ENCODE data around the gene FAM193A. TPM values are rescaled to one million over a fixed set of nuclear protein-coding genes. Genes with fewer than 3 reads are reported as not detected.
"Not testable (repeated sequence)": the region's sequence is repeated elsewhere in the genome, so short reads cannot be mapped to it uniquely, and the experiment has no call there.

The FAM193A gene, protein sequence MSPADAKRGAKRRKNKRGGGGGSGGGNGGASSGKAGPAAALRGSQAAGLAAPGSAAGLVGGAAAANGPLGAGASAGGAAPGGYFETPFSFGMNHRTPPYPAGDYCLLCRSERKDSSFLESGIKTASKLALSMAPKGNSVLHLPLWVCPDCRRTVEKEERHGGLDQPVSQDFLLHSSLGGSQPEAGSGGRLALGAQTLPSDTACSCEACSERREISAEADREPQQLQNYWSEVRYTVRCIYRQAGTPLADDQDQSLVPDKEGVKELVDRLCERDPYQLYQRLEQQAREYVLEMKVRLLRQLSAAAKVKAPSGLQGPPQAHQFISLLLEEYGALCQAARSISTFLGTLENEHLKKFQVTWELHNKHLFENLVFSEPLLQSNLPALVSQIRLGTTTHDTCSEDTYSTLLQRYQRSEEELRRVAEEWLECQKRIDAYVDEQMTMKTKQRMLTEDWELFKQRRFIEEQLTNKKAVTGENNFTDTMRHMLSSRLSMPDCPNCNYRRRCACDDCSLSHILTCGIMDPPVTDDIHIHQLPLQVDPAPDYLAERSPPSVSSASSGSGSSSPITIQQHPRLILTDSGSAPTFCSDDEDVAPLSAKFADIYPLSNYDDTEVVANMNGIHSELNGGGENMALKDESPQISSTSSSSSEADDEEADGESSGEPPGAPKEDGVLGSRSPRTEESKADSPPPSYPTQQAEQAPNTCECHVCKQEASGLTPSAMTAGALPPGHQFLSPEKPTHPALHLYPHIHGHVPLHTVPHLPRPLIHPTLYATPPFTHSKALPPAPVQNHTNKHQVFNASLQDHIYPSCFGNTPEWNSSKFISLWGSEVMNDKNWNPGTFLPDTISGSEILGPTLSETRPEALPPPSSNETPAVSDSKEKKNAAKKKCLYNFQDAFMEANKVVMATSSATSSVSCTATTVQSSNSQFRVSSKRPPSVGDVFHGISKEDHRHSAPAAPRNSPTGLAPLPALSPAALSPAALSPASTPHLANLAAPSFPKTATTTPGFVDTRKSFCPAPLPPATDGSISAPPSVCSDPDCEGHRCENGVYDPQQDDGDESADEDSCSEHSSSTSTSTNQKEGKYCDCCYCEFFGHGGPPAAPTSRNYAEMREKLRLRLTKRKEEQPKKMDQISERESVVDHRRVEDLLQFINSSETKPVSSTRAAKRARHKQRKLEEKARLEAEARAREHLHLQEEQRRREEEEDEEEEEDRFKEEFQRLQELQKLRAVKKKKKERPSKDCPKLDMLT (N-terminal part only)
- 19.3 TPM for total RNA-seq

DNA sequence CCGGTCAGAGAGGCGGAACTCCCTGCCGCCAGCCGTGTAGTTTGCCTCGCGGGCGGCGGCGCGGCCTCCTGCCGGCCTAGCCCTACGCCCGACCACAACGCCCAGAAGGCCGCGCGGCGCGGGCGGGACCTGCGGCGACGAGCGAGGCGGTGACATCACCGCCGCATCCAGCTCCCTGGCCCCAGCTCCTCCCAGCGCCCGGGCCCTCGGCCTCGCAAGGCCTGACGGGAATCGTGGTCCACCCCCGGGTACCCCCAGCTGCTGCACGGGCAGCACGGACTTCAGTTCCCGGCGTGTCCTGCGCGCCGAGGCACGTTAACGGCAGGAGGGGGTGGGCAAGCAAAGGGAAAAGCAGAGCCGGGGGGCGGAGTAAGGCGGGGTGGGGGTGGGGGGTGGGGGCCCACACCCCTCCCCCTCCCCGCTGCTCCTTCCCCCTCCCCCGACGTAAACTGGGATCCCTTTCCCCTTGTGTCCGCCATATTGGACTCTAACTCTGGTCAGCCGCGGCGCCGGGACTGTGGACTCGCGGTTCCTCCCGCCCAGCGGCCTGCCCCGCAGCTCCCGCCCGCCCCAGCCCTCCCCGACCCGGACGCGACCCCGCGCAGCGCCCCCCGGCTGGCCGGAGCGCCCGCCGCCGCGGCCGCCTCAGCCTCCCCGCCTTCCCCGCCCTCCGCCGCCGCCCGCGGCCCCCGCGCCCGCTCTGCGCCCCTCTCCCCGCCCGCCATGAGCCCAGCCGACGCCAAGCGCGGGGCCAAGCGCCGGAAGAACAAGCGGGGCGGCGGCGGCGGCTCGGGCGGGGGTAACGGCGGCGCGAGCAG is at the start of gene FAM193A:
Gene FAM193A, plus strand, starts transcription at position 455 of the 818 bp plus-strand sequence. Its CDS starts 269 bp downstream, at position 724.
- peak; percentile 99 for DNase-seq

DNA sequence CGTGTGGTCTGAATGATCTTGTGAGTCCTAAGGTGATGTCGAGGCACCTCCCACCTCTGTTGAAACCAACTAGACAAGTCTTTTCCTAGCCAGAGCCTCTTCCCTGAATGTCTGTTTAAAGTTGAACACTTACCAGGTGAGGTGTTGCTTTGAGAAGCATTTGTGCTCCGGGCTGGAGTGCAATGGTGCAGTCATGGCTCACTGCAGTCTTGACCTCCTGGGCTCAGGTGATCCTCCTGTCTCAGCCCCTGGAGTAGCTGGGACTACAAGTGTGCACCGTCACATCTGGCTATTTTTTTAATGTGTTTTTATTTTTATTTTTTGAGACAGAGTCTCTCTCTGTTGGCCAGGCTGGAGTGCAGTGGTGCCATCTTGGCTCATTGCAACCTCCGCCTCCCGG is 49.5 kb upstream of the FAM193A start:
- no peak for DNase-seq

DNA sequence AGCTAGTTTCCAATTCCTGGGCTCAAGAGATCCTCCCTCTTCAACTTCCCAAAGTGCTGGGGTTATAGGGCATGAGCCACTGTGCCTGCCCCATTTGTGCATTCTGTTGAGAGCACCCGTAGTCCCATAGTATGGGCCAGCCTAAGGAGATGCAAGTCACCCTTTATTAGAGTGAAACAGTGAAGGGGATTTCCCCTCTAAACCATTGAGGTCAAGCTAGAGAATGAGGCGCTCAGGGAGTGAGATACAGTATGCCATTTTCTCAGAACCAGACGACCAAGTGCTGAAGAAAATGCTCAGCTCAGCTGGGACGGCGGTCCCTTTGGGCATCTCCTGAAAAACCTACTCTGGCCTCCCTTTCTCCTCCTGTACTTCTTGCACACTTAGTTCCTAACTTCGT is 48.8 kb upstream of the FAM193A start:
- no peak for DNase-seq

DNA sequence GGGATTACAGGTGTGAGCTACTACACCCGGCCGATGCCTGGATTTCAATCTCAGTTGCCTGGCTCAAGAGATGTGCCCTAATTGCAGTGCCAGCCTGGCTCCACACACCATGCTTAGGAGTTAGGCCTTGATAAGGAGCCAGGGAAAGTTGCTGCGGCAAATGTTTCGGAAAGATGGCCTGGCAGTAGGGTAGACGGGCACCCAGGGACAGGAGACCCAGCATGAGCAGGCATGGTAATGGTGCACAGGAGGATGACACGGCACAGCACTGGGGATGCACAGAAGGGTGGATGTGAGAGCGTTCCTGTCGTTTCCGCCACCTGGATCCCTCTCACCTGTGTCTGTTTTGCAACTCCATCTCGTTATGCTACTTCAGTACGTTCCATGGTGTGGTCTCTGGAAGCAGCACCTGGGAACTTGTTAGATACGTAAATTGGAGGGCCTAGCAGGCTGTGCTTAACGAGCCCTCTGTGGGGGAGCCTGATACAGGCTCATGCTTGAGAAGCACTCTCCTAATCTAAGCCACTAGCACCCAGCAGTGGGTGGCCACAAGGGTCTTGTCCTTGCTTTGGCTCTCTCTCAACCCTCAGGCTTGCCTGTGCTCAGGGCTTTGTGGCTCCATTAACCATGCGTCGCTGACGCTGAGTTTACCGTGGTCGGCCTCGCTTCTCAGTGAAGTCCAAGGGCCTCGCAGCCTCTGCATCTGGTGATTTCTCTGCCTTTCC is 47.2 kb upstream of the FAM193A start:
- DNase-seq = no peak

DNA sequence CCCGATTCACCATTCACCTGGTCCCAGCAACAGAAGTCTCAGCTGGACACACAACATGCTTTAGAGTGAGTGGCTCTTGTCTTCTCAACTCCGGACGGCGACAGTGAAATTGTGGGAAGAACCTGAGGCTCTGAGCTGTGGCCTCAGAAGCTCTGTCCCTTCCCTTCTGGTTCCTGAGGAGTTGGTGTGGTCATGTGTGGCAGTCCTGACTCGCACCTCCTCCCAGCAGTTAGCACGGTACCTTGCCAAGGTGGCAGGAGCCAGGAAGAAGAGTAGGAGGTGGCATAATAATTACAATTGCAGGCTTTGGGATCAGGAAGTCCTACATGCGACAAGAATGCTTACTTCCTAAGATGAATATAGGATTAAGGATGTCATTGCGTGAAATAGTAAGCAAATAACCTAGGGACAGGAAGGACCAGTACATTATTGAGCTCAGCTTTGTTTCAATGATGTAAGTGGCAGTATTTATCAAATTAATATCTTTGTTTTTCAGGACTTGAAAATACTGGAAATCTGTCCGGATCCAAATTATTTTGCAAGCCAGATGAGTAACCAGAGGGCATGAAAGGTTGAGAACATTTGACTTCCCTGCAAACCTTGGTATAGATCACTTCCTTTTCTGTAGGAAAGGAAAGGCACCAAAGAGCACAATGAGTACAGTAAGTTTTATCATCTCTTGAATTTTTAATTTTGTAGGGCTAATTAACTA is 46.5 kb upstream of the FAM193A start:
- DNase-seq = no peak

DNA sequence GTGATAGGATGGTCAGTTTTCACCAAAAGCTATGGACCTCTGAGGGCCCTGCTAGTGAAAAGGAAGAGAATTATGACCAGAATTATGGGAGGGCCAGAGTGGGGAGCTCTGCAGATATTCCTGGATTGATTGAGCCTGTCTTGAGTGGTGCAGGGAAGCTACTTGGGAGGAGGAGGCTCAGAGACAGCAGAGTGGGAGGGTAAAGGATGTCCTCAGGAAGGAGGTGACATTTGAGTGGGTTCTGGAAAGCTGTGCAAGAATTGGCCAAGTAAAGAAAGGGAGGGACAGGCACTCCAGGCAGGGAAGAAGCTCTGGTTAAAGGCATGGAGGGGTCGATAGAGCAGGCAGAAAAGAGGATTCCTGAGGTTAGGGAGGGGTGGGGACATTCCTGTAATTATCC is 43.5 kb upstream of the FAM193A start:
- DNase-seq = no peak

DNA sequence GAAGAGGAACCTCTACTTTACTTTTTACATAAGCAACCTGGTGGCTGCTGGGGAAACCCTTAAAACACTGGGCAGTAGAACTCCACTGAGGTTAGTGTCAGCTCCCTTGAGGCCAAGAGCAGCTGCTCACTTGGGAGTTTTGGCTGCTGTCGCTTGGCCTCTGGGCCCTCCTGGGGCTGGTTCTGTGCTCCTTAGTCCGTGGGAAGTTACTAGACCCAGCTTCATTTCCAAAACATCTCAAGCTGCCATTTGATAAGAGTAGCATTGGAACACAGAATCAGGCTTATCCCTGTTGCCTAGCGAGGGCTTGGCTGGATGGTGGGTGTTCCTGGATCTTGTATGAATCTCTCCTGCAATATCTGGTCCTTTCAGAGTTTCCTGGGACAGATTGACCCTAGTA is 41.5 kb upstream of the FAM193A start:
- DNase-seq = no peak

DNA sequence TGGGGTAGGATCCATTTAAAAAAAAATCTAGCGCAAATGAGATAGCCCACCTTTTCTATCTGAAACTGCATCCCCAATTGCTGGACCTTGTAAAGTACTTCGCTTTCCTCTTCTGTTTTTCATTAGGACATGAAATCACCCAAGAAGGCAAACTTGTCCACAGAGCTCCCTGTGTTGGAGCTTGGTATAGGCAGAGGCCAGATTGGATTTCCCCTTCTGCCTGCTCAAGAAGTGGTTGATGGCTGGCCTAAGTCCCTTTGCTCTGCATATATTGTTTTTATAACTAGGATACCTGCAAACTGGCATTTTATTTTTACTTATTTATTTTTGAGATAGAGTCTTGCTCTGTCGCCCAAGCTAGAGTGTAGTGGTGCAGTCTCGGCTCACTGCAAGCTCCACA is 39.1 kb upstream of the FAM193A start:
- DNase-seq = no peak

DNA sequence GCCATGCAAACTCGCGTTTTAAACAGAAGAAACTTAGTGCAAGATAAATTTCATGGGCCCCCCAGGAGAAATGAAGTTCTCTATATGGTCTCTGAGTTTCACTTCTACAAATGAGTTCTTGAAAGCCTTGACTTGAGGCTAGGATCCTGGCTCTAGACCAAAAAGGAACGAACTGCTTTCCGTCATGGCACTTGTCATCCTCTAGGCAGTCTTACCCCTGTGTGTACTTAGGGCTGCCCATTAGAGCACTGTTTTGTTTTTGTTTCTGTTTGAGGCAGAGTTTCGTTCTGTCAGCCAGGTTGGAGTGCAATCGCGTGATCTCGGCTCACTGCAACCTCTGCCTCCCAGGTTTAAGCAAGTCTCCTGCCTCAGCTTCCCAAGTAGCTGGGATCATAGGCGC is 38.5 kb upstream of the FAM193A start:
- no peak for DNase-seq

DNA sequence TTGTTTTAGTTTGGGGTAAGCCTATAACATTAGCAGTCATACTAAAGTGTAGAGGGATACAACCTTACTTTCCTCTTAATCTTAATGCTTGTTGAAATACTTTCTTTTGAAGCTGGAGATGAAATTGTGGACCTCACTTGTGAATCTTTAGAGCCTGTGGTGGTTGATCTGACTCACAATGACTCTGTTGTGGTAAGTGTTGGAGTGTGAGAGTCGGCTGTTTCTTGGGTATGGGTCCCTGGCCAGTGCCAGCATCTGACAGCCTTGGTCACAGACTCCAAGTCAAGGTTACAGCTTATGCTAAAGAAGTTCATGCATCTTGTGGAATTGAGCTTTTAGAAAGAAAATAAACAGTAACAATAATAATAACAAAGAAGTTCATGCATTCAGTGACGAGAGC is 35.9 kb upstream of the FAM193A start:
- DNase-seq = no peak

DNA sequence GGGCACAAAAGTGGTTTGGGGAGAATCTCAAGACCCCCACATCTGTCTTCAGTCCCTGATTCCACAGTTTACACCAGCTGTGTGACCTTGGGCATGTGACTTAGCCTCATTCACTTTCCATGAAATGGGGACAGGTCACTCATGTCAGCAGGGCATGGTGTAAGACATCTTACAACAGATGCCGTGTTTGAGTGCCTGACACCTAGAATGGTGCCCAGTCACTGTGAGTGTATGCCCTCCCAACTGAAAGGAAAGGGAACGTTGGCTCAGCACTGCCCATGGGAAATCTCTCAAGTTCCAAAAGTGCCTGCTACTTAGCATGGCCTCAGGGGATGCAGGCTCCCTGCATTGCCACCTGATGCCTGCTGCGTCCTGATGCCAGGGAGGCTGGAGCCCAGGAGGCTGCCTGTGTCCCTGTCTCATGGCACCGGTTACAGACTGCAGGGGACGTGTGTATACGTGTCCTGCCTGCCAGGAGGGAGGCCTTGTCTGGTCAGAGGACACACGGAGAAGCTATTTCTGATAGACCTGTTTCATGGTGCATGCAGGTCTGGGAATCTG is 35.3 kb upstream of the FAM193A start:
- DNase-seq = no peak

DNA sequence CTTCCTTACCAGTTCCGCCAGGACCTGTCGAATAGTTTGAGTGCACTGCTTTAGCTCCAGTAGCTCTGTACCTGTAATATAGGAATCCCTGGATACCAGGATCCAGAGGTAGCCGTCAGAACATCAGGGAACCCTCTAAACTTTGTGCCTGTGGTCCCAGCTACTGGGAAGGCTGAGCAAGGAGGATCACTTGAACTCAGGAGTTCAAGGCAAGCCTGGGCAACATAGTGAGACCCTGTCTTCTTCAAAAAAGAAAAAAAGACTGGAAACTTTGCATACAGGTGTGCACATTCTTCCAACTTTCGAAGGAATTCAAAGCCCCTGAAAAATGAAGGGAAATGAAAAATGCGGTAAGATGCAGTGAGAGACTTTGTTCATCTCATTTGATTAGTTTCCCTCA is 32.6 kb upstream of the FAM193A start:
- DNase-seq = no peak

DNA sequence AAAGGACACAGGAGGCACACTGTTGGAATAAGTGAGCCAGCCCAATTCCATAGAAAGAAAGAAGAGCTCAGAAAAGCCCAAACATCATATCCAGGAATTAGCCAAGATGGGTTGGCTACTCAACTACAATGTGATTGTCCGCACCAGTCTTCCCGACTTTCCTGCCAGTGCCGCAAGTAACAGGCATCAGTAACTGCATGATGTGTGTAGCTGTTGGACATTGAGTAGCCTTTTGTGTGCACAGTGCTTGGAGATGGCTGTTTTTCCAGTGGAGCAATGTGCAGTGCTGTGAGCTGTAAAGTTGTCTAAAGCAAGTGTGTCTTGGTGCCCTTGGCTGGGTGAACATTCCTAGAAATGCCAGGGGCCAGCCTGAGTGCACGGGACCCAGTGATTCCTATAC is 29.2 kb upstream of the FAM193A start:
- DNase-seq = no peak

DNA sequence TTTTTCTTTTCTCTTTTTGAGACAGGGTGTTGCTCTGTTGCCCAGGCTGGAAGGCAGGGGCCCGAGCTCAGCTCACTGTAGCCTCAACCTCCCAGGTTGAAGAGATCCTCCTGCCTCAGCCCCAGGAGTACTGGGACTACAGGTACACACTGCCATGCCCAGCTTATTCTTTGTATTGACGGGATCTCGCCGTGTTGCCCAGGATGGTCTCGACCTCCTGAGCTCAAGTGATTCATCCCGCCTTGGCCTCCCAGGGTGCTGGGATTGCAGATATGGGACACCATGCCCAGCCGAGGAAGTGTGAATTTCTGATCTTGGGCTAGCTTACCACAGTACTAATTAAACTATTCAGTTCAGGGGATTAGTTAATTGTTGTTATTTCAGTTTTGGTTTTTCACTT is 28.6 kb upstream of the FAM193A start:
- DNase-seq = no peak

DNA sequence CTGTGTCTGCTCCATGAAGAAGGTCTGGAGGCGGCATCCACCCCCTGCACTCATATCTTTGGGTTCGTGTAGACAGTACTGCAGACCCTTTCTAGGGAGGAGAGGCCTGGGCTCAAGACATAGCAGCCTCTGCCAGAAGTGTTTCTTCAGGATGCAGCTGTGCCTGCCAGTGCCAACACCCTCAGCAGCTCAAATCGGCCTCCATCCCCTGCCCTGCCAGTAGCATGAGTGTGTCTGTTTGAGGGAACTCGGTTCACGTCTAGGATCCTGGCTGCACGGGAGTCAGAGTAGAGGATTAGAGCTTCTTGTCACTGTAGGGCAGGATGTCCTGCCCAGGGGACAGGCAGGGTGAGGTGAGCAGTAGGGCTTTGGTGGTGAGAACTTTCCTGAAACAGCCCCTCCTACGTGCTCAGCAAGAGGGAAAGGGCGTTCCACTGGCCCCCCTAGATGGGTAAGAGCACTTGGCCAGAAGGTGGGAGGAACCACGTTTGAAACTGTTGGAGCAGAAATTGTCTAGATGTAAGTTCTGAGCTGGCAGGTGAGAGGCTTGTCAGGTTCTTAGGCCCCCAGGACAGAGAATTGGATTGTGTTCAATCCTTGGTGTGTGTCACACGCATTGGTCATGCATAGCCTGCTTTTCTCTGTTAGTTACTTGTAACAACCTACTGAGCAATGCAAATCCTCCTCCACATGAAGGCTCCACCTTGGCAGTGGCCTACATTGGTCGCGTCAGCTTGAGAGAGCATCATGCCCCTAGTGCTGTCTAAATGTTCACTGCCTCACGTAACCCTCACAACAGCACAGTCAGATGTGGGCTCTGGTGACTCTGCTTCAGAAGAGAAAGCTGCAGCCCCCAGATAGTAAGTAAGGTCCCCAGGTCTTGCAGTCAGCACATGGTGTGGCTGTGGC is 25.8 kb upstream of the FAM193A start:
- DNase-seq = no peak

DNA sequence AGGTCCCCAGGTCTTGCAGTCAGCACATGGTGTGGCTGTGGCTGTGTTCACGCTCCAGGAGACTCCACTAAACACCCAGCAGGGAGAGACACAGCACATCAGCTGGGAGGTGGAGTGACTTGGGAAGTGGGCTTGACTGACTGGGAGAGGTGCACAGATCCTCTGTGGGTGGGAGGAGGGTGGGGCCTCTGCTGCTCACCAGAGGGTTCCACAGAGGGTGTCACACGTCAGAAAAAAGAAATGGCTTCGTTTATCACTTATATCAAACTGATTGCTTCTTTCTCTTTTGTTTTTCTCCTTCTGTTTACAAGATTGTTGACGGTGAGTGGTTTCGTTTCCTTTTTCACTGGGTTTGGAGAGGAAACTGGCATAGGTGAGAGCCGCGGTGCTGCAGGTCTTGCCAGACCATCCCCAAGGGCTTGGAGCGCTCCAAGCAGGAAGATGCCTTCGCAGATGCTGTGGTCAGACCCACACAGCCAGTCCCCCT is 24.8 kb upstream of the FAM193A start:
- no peak for DNase-seq

DNA sequence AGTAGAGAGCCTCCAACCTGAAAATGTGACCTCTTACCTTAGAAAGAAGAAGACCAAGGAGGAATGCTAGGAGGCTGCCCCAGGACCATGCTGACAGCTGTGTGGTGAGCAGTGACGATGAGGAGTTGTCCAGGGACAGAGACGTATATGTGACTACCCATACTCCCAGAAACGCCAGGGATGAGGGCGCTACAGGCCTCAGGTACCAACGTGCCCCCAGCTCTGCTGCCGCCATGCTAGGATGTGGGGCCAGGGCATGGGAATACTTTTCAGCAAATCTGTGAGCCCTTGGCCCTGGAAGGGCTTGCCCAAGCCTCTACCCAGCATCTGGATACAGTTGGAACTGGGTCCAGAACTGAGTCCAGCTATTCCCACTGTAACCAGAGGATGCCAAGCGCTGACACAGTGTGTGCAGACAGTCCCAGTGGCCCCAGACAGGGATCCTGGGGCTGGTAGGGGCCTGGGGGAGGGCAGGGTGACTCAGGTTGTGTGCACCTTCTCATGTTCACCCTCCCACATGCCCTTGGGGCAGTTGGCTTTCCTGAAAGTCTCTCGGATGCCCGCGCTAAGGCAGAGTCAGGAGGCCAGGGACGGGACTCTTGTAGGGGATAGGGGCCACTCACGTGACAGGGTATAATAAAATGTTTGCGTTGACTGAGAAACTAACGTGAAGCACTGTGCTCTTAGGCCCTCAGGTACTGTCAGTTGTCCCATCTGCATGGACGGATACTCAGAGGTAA is 23.9 kb upstream of the FAM193A start:
- no peak for DNase-seq

DNA sequence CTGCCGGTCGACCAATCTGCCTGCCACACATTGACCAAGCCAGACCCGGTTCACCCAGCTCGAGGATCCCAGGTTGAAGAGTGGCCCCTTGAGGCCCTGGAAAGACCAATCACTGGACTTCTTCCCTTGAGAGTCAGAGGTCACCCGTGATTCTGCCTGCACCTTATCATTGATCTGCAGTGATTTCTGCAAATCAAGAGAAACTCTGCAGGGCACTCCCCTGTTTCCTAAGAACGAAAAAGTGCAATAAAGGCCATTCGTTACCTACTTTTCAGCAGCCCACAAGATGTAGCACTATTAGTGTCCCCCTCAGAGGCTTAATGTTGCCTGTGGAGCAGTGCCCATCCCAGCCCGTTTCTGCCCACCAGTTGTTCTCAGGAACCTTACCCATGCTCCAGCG is 22.3 kb upstream of the FAM193A start:
- not testable (repeated sequence) for DNase-seq
